Endothelial cell of umbilical vein (primary cell): ENCODE measurements around the gene FBXL17. TPM values are rescaled to one million over a fixed set of nuclear protein-coding genes. Genes with fewer than 3 reads are reported as not detected.

Experiments
- BruUV-seq: library from RNA; stranded (reverse); fragments of 400-500 nt; replicated peaks from 2 replicates; lab custom pipeline; 2021; lab: Mats Ljungman, UMichigan
- CTCF ChIA-PET: fragments of 300-600, 350-600 bp; sonication (Branson Sonifier 250); formaldehyde crosslinking; loops from one replicate; lab custom pipeline; 2021; ENCODE audit warnings: antibody characterized with exemption, inconsistent platforms; lab: Charles Lee
- POLR2A ChIA-PET: fragments of 300-600, 350-600 bp; sonication (Branson Sonifier 250); formaldehyde crosslinking; loops from one replicate; lab custom pipeline; 2021; ENCODE audit warnings: antibody characterized with exemption, inconsistent platforms; lab: Charles Lee
- DNase-seq: peaks from one replicate; pipeline ENCODE4 v3.0.0-alpha.2; 2011; ENCODE audit warnings: low read depth, low spot score
- FAIRE-seq: peaks from 2 replicates; lab custom pipeline; 2011; peaks lifted over from hg19 to GRCh38; lab: Jason Lieb, UNC
- H2AFZ ChIP-seq: 2 replicates; pipeline ENCODE4 v1.6.0; 2012; ENCODE audit warnings: low read depth, low read length, control low read depth, inconsistent platforms
- H3K27ac ChIP-seq: 2 replicates; pipeline ENCODE4 v1.5.1; 2011; ENCODE audit warnings: low read depth, mild to moderate bottlenecking, control low read depth, low read length, moderate library complexity; ENCODE audit not compliant: insufficient read depth
- H3K27me3 ChIP-seq, 2 experiments: 2 replicates each; pipeline versions ENCODE4 v1.6.0 to v1.6.1; 2011; ENCODE audit warnings: low read length in 2 of 2, mixed read lengths in 1 of 2; ENCODE audit not compliant: control insufficient read depth in 2 of 2, insufficient read depth in 2 of 2
- H3K36me3 ChIP-seq, 2 experiments: 2 replicates in 1 of 2; 3 replicates in 1 of 2; pipeline ENCODE4 v1.5.1; 2011; ENCODE audit warnings: low read length in 2 of 2, mild to moderate bottlenecking in 1 of 2, moderate library complexity in 1 of 2; ENCODE audit not compliant: control insufficient read depth in 2 of 2, insufficient read depth in 2 of 2; ENCODE audit errors: extremely low read depth in 1 of 2
- H3K4me1 ChIP-seq: 3 replicates; pipeline ENCODE4 v1.5.1; 2011; ENCODE audit warnings: mild to moderate bottlenecking, low read length; ENCODE audit not compliant: control insufficient read depth, insufficient read depth; ENCODE audit errors: extremely low read depth
- H3K4me2 ChIP-seq: 2 replicates; pipeline ENCODE4 v1.6.1; 2011; ENCODE audit warnings: low read length, control low read depth, mixed read lengths; ENCODE audit not compliant: insufficient read depth
- H3K4me3 ChIP-seq, 3 experiments: fragments of 200-600 bp in 1 of 3; sonication (generic), shearing (Covaris generic) in 1 of 3; replicated peaks in 1 of 3; 2 replicates each; pipeline ENCODE4 v1.5.1; 2011 to 2016; ENCODE audit warnings: control low read depth in 3 of 3, low read length in 3 of 3, mild to moderate bottlenecking in 2 of 3, inconsistent platforms in 1 of 3, low read depth in 1 of 3, moderate library complexity in 1 of 3; ENCODE audit not compliant: insufficient read depth in 1 of 3
- H3K79me2 ChIP-seq: 2 replicates; pipeline ENCODE4 v1.6.0; 2012; ENCODE audit warnings: low read length, inconsistent platforms; ENCODE audit not compliant: control insufficient read depth, insufficient read depth
- H3K9ac ChIP-seq: replicated peaks from 2 replicates; pipeline ENCODE3; 2011; ENCODE audit warnings: low read length, control low read depth; ENCODE audit not compliant: insufficient read depth; ENCODE audit errors: extremely low read depth
- H3K9me1 ChIP-seq: replicated peaks from 3 replicates; pipeline ENCODE4 v1.6.0; 2011; ENCODE audit warnings: mild to moderate bottlenecking, low read length; ENCODE audit not compliant: control insufficient read depth, insufficient read depth; ENCODE audit errors: extremely low read depth
- H3K9me3 ChIP-seq: replicated peaks from 2 replicates; pipeline ENCODE4 v1.5.1; 2012; ENCODE audit warnings: low read length, inconsistent platforms; ENCODE audit not compliant: control insufficient read depth, insufficient read depth
- H4K20me1 ChIP-seq: replicated peaks from 2 replicates; pipeline ENCODE3; 2011; ENCODE audit warnings: mild to moderate bottlenecking, low read length; ENCODE audit not compliant: control insufficient read depth, insufficient read depth; ENCODE audit errors: extremely low read depth
- CTCF ChIP-seq, 2 donors: IDR thresholded peaks; 1 replicate in 1 of 2; 2 replicates in 1 of 2; pipeline ENCODE4 v1.5.1; 2011; ENCODE audit warnings: low read length in 2 of 2, mild to moderate bottlenecking in 2 of 2, moderate library complexity in 2 of 2, control low read depth in 1 of 2, inconsistent platforms in 1 of 2, low read depth in 1 of 2; ENCODE audit not compliant: insufficient read depth in 1 of 2; ENCODE audit errors: extremely low read depth in 1 of 2
- EZH2 ChIP-seq: IDR thresholded peaks from 2 replicates; pipeline ENCODE4 v1.6.1; 2012; ENCODE audit warnings: borderline replicate concordance, low read depth, mild to moderate bottlenecking, moderate library complexity, low read length, inconsistent platforms; ENCODE audit not compliant: severe bottlenecking
- FOS ChIP-seq: IDR thresholded peaks from 2 replicates; pipeline ENCODE4 v1.6.1; 2011; ENCODE audit warnings: mild to moderate bottlenecking, low read length, moderate library complexity, borderline replicate concordance; ENCODE audit not compliant: insufficient read depth
- GATA2 ChIP-seq: IDR thresholded peaks from 2 replicates; pipeline ENCODE4 v1.7.0; 2011; ENCODE audit warnings: low read depth, mild to moderate bottlenecking, moderate library complexity, mixed read lengths, low read length; ENCODE audit not compliant: insufficient read length, insufficient read depth
- JUN ChIP-seq: IDR thresholded peaks from 2 replicates; pipeline ENCODE4 v1.6.1; 2011; ENCODE audit warnings: borderline replicate concordance, low read depth; ENCODE audit not compliant: insufficient read length, insufficient read depth
- MAX ChIP-seq: IDR thresholded peaks from 2 replicates; pipeline ENCODE4 v1.6.1; 2011; ENCODE audit not compliant: insufficient read depth, insufficient read length
- MYC ChIP-seq: IDR thresholded peaks from one replicate; pipeline ENCODE4 v1.6.1; 2011; ENCODE audit warnings: mild to moderate bottlenecking, low read depth, low read length
- POLR2A ChIP-seq: IDR thresholded peaks from 2 replicates; pipeline ENCODE4 v1.6.1; 2012; ENCODE audit warnings: low read depth, mild to moderate bottlenecking, control low read depth, low read length
- POLR2AphosphoS5 ChIP-seq: IDR thresholded peaks from 2 replicates; pipeline ENCODE4 v1.6.1; 2012; ENCODE audit warnings: low read depth, mild to moderate bottlenecking, control low read depth, low read length, moderate library complexity; ENCODE audit not compliant: insufficient read depth
- dilution Hi-C: fragments of 300-500 bp; cut with MboI; formaldehyde crosslinking; loops from one replicate; pipeline ENCODE4 v1.15.0; 2019; ENCODE audit warnings: low sequenced_read_pairs; ENCODE audit not compliant: extremely low pct_ligation_motif_present
- intact Hi-C: fragments of 100-400 bp; cut with micrococcal nuclease; formaldehyde crosslinking; loops from one replicate; pipeline ENCODE4 v1.10.0; 2022
- polyA plus RNA-seq, 4 experiments: library from polyadenylated mRNA; depleted of rRNA in 3 of 4; stranded (reverse) in 3 of 4; unstranded in 1 of 4; fragments of >200 nt; gene quantifications; 2 replicates each; pipeline versions ENCODE4 v1.2.1 to v1.2.3, GENCODE V29; 2011 to 2012; ENCODE audit warnings: missing spikeins in 1 of 4
- total RNA-seq: library from RNA; stranded (reverse); gene quantifications from 2 replicates; pipeline ENCODE4 v1.2.3, GENCODE V29; 2021

The FBXL17 gene
- total and polyA plus RNA-seq, 2 donors (not counting 3 experiments of a cell fraction or from before 2014, with no cell fraction given) = 2.7 to 8.8 TPM

DNA sequence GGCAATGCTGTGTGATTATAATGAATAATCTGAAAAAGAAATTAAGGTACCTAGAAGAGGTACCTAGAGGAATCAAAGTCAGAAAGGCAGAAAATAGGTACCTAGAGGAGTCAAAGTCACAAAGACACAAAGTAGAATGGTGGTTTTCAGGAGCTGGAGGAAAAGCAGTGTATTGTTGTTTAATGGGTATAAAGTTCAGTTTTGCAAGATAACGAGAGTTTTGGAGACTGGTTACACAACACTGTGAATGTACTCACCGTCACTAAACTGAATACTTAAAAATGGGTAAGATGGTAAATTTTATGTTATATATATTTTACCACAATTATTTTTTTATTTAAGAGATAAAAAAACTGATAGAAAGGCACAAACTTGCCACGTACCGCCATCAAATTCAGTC lies 57.0 kb downstream of the FBXL17 start:
- FAIRE-seq (no peak), DNase-seq (no peak)
- H3K9ac ChIP-seq = no peak overlapping the region
- no TSS peak for BruUV-seq
- no peaks in the 10 kb centered on the region for H3K9me3 ChIP-seq
- no peaks in the 10 kb centered on the region for H3K79me2 ChIP-seq
- dilution Hi-C loops = no loop called here
- H3K27me3 ChIP-seq = no peaks in the 10 kb centered on the region
- no peak overlapping the region for H3K27ac ChIP-seq
- CTCF ChIA-PET = interaction anchor here (1.0 to 1.6 kb wide), 3 partner anchors 15 to 25 kb away, joined by 3 to 4 read pairs (median 4); no protein-coding TSS in a partner anchor
- no peak overlapping the region for H3K4me3 ChIP-seq
- no peak overlapping the region for H3K4me2 ChIP-seq
- H4K20me1 ChIP-seq = no peaks in the 10 kb centered on the region
- no peak for TF ChIP-seq MYC
- TF ChIP-seq POLR2AphosphoS5 = no peak
- TF ChIP-seq MAX = no peak
- TF ChIP-seq JUN = no peak
- TF ChIP-seq GATA2 = no peak
- no peak for TF ChIP-seq EZH2
- no peak for TF ChIP-seq POLR2A
- TF ChIP-seq CTCF (IDR thresholded peaks at IDR 0.05; ENCODE audit: extremely low read depth in 1 of 2, insufficient read depth in 1 of 2, low read depth in 1 of 2, low read length in 2 of 2) = no peak
- TF ChIP-seq FOS = no peak
- H3K9me1 ChIP-seq = no peaks in the 10 kb centered on the region
- POLR2A ChIA-PET = no interaction called here
- H2AFZ ChIP-seq = no peak overlapping the region
- no peaks in the 10 kb centered on the region for H3K4me1 ChIP-seq
- intact Hi-C loops = no loop called here
- H3K36me3 ChIP-seq = no peaks in the 10 kb centered on the region
